NCI-H128 (cell line): ENCODE measurements around the gene GTPBP3.
A peak's percentile ranks its signal among the peaks of the same experiment; 100 is the strongest.

Experiments used
- DNase-seq: peaks from one replicate; lab custom pipeline; 2025; ENCODE audit not compliant: unreplicated experiment; lab: John Stamatoyannopoulos, UW

The GTPBP3 gene

GRCh38 chr19:17327654-17328516 is 9.5 kb upstream of the GTPBP3 start:
- no peak for DNase-seq

- DNase-seq = no peak
These were observed 8.6 kb upstream of the GTPBP3 start for GRCh38 chr19:17328517-17329365.

GRCh38 chr19:17329366-17330261 is 7.7 kb upstream of the GTPBP3 start:
- no peak for DNase-seq

- no peak for DNase-seq
These were observed 6.9 kb upstream of the GTPBP3 start for GRCh38 chr19:17330262-17331044.

GRCh38 chr19:17331045-17331558 is 6.3 kb upstream of the GTPBP3 start:
- DNase-seq = no peak

- no peak for DNase-seq
These were observed 5.0 kb upstream of the GTPBP3 start for GRCh38 chr19:17332360-17332676.

GRCh38 chr19:17332677-17333581 is 4.4 kb upstream of the GTPBP3 start:
- no peak for DNase-seq

- DNase-seq = no peak
These were observed 3.5 kb upstream of the GTPBP3 start for GRCh38 chr19:17333611-17334413.

- peak; percentile 94 for DNase-seq
These were observed 2.6 kb upstream of the GTPBP3 start, which contains the start of gene ANO8 for GRCh38 chr19:17334414-17335409. TSS of gene ANO8 (minus strand) at chr19:17334855. CDS start at chr19:17334670, 185 bp downstream.

- DNase-seq = no peak
These were observed 1.8 kb upstream of the GTPBP3 start for GRCh38 chr19:17335575-17335974.

GRCh38 chr19:17337675-17338432 is 501 bp downstream of the GTPBP3 start:
- no peak for DNase-seq

GRCh38 chr19:17338433-17339078 is 1.2 kb downstream of the GTPBP3 start:
- DNase-seq = no peak

- DNase-seq = no peak
These were observed 1.9 kb downstream of the GTPBP3 start for GRCh38 chr19:17339088-17339741.

GRCh38 chr19:17340302-17340870 is 3.0 kb downstream of the GTPBP3 start:
- DNase-seq = no peak

GRCh38 chr19:17340871-17341357 is 3.6 kb downstream of the GTPBP3 start:
- no peak for DNase-seq
